GM12801 (cell line): ENCODE data around the gene TP53BP2.

Experiments used
- TF ChIP-seq, protein P1 (sequence below): IDR thresholded peaks from one replicate; pipeline ENCODE4 v1.5.1; 2011; ENCODE audit warnings: control low read depth; ENCODE audit not compliant: insufficient read length; ENCODE audit errors: extremely low read depth

TP53BP2 gene

DNA sequence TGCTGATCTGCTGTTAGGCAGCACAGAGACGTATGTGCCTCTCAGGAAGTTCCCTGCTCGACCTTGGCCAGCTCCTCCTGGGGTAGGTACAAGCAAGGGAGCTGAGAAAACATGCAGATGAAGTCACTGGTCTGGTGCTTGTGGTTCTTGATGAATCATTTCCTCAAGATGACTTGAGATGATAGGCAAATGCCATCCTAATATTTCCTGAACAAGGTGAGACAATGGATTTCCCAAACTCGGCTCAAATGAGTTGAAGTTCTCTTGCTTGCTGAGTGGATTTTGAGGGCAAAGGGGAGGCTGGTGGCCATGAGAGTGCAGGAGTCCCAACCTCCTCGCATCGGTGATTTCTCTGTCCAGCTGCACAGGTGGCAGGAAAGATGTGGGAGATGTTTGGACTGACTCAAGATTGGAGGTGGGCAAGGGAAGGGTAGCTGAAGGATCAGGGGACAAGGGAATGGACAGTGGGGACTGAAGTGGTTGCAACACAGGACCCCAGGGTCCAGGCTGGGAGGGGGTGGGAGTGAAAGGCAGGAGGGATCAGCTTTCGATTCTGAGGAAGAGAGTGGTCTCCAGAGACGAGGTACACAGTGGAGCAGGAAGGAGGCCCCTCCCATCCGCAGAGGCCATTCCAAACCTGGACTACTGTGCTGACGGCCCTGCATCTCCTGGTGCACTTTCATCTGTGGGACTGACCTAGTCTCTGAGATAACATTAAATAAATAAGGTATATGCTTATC is 69.5 kb downstream of the TP53BP2 start:
- TF ChIP-seq, protein P1, sequence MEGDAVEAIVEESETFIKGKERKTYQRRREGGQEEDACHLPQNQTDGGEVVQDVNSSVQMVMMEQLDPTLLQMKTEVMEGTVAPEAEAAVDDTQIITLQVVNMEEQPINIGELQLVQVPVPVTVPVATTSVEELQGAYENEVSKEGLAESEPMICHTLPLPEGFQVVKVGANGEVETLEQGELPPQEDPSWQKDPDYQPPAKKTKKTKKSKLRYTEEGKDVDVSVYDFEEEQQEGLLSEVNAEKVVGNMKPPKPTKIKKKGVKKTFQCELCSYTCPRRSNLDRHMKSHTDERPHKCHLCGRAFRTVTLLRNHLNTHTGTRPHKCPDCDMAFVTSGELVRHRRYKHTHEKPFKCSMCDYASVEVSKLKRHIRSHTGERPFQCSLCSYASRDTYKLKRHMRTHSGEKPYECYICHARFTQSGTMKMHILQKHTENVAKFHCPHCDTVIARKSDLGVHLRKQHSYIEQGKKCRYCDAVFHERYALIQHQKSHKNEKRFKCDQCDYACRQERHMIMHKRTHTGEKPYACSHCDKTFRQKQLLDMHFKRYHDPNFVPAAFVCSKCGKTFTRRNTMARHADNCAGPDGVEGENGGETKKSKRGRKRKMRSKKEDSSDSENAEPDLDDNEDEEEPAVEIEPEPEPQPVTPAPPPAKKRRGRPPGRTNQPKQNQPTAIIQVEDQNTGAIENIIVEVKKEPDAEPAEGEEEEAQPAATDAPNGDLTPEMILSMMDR: no peak

DNA sequence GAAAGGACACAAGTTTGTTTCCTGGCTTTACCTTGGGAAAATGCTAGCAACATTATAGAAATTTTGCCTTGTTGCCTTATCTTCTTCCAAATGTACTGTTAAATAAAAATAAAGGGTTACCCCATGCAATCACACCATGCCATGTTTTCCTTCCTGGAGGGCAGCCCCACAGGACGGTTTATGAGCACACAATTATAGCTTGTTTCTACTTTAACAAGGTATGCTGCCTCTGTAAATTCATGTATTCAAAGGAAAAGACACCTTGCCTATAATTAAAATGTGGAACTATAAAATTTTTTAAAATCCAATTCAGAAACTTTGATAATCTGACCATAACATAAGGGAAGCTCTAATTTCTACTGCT is 70.1 kb downstream of the TP53BP2 start:
- TF ChIP-seq, protein P1: no peak

DNA sequence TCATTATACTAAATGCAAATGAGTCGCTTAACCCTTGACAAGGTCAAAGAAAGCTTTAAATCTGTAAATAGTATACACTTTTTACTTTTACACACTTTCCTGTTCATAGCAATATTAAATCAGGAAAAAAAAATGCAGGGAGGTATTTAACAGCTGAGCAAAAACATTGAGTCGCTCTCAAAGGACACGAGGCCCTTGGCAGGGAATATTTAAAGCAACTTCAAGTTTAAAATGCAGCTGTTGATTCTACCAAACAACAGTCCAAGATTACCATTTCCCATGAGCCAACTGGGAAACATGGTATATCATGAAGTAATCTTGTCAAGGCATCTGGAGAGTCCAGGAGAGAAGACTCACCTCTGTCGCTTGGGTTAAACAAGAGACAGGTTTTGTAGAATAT is 70.7 kb downstream of the TP53BP2 start:
- TF ChIP-seq, protein P1: no peak

DNA sequence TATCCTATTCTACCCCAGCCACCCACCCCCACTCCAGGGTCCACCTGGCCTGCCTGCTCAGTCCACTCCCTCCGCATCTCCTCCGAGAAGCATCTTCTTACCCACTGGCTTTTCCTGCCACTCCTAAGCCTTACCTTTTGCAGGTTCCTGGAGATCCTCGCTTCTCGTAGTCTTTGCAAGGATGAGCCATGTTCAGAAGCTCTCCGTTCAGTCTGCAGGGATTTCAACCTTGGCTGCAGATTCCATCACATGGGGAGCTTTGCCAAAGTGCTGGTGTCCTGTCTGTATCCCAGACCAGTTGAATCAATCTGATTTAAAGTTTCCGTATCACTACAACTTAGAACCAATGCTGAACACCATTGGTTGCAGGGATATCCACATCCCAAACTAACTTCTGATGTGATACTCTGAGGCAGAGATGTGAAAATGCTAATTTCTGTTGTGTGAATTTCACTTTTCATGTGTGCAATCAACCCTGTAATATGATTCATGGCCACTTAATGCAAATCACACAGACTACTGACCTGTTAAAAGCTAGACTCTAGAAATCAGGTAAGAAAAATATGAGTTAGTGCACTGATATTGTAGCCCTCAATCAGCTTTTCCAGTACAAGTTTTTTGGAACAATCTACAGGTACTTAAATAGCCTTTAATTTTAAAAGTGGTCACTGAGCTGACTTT is 71.5 kb downstream of the TP53BP2 start:
- TF ChIP-seq, protein P1: no peak

DNA sequence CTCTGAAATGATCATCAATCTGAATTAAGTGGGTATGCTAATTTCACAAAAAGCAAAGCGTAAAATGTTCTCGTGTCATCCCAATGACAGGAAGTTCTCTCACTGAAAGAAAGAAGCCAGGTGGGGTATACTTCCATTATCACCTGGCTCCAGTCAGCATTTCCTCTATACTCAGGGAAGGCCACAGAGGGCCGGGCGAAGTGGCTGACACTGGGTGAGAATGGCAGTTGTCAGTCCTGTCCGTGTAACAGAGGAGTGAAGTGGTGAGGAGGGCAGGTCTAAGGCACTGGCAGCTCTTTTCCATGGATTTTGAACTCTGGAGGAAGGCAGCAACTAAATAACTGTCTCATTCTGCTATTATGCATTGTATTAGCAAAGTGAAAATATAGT is 73.0 kb downstream of the TP53BP2 start:
- TF ChIP-seq, protein P1: no peak

DNA sequence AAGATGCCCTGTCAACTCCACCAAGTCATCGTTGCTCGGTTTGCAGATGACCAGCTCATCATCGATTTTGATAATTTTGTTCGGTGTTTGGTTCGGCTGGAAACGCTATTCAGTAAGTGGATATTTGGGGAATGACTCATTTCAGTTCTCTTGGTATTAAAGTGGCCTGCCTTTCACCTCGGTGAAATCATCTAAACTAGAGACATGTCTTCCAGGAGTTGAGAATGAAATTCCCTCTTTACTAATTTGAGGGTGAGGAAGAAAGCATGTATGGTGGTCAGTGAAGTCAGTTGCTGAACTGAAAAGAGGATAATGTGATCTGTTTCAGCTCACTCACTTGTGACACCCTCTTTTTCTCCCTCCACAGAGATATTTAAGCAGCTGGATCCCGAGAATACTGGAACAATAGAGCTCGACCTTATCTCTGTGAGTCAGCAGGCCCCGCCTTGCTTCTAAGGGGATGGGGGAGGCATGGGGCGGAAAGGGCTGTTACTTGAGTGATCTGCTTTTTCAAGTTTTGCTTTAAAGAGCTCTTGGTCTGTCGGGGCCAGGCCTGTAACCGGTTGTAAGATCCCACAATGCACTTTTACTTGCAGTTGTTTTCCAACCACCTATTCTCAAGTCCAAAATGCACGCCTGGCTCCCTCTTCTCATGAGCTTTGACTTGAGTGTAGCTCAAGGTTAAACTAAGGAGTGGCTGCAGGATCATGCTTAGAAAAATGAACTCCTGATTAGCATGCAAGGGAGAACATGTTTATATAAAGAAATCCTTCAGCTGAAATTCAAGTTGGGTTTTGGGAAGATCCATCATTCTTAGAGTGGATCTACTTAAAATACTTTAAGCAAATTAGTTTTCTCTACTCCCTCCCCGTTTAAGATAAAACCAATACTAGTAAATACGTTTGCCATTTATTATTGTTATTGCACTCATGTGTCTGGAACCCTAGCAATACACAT is 73.7 kb downstream of the TP53BP2 start:
- TF ChIP-seq, protein P1: no peak

DNA sequence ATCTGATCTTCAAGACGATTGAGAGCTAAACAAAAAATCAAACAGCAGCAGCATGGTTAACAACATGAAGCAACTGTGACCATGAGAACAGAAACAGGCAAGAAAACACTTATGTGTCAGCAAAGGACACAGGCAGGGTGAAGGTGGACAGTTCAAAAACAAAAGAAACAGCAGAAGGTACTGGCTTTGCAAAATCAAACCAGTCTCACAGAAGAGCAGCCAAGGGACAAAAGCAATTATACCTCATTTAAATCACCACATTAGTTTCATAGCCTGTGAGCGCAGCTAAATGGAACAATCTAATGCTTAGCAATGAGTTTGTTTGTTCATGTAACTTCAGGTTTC is 74.3 kb downstream of the TP53BP2 start:
- TF ChIP-seq, protein P1: no peak
